T47D (cell line): Measurements from ENCODE around the gene COX18.
A peak's percentile ranks its signal among the peaks of the same experiment; 100 is the strongest.

ENCODE experiments used
- DNase-seq, 2 experiments: peaks; one replicate each; pipeline versions ENCODE4 v3.0.0 to v3.0.0-alpha.2; 2011 to 2012; ENCODE audit warnings: low read depth in 1 of 2, low spot score in 1 of 2
- JUND ChIP-seq: IDR thresholded peaks from 2 replicates; pipeline ENCODE4 v1.6.1; 2012; ENCODE audit warnings: low read depth
- in situ Hi-C: cut with HindIII; loops from 2 replicates; pipeline ENCODE4 v1.10.0; 2016; ENCODE audit warnings: low sequenced_read_pairs, low pct_unique_long_range_greater_than_20kb

COX18 gene

DNA sequence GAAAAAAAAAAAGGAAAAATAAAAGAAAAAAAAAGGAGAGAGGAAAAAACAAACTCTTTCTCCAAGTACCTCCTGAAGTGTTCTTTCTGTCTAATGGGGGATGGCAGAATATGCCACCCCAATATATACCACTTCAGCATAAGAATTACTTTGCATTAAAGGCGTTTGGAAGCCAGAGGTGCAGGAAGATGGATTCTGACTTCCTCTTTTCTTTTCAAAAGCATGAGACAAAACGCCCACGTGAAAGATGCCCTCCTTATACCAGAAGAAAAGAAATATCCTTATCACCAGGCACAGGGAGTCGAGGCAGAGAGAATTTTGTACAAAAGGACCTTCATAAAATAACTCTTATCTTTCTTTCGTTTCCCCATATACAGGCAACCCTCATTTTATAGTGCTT lies 40.9 kb downstream of the COX18 start:
- in situ Hi-C loops = no loop called here

DNA sequence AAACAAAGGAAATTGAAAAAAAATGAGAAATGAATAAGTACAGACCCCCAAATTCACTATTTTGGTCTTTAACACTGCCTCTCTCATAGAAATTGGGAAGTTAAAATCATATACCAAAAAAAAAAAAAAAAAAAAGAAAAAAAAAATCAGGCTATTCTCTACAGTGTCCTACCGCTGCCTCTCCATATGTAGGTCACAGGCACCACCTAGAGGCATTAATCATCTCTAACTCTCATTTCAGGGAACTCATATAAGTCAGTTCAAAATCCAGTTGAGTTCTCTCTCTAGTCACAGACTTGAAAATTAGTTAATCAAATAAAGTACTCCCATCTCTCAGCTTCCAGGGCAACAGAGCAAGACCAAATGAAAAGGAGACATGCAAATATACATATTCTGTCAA lies 47.9 kb downstream of the COX18 start:
- peak; percentile 23 to 55 for DNase-seq
- TF ChIP-seq JUND = no peak
- in situ Hi-C loops = no loop called here

More for the DNA sequence above, 40.9 kb downstream of the COX18 start:
- no peak for TF ChIP-seq JUND
- no peak for DNase-seq

DNA sequence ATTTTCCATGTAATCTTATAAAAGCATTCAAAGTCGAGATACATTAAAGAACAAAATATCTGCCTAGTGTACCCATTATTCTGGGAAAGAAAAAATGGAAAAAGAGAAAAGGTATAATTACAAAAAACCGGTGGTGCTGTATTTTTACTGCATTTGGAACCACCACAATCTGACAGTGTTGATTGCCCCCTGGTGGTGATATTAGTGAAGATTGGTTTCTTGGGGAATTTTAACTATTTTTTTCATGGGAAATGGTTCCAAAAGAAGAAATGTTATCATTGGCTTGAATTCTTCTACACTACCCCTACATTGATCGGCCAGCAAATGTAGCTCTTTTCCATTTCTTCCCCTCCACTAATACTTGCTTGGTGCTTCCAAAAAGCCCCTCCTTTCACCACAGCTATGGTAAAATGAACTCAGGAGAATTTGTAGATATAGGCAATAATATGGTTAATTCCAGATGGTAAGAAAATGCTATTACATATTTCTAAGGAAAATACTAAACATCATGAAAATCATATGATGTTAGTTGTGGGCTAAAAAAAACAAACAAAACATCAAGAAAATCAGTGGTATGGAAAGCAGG lies 50.0 kb downstream of the COX18 start:
- peak in 1 of 2 experiments; percentile 41 for DNase-seq
- in situ Hi-C loops = no loop called here
- TF ChIP-seq JUND = no peak

DNA sequence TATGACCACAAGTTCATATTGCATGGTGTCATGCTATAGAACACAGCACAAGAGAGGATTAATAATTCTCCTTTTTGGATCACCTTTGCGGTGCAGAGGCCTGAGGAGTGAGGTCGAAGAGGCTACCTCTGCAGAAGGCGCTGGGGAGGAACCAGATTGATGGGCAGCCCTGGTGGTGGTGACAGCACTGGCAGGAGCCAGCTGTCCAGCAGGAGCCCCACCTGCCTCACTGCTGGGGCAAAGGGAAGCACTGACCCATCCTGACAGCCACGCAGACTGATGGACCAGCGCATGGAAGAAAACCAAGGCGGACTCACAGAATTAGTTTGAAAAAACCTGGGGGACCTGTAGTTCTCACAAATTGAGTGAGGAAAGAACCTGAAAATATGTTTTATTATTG lies 50.9 kb downstream of the COX18 start:
- in situ Hi-C loops = no loop called here
- DNase-seq = no peak
- TF ChIP-seq JUND = no peak

DNA sequence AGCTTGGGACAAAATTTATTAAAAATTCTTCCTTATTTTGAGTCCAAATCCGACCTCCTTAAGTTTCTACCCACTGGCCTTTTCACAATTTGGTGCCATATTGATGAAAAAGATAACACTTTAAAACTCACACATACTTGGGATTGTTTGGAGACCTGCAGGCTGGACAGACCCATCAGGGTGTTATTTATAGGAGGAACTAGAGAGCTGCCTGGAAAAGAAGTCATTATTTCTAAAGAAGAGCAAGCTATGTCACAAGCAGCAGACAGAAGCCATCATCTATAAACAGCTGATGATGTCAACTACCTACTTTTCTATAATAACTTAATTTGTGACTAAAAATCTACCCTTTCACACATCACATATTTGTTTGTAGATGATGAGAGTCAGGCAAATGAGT lies 56.2 kb downstream of the COX18 start:
- in situ Hi-C loops = no loop called here
- no peak for DNase-seq
- no peak for TF ChIP-seq JUND

DNA sequence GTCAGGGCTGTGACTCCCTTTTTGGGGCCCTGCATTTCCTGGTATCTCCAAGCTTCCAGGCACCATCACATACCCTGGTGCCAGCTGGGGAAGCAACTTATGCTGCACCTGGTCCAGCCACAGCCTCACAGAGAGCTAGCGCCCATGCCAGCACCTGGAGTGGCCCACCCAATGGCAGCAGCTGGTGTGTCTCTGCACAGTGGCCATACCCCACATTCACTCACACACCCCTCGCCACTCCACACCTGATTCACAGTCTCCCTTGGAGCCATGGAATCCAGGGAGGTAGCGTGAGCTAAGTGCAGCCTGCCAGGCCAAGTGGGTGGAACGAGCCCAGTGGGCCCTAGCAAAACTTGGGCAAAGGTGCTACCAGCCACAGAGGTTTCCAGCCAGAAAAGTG lies 56.8 kb downstream of the COX18 start:
- in situ Hi-C loops = no loop called here
- DNase-seq = no peak
- no peak for TF ChIP-seq JUND

DNA sequence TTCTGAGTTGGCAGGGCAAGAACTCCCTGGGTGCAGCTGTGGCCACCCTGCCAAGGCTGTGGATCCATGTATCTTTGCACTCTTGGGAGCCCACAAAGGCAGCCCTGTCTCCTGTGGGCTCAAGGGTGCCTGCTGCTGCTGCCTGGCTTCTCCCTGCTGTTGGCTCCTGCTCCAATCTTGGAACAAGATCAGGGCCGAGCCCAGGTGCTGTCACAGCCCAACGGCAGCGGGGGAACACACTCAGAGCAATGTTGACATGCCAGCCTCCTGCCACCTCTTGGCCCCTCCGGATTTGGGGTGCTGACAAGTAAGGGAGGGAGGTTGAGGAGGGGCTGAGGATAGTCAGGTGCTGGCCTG lies 57.9 kb downstream of the COX18 start:
- DNase-seq = no peak
- TF ChIP-seq JUND = no peak
- in situ Hi-C loops = no loop called here

DNA sequence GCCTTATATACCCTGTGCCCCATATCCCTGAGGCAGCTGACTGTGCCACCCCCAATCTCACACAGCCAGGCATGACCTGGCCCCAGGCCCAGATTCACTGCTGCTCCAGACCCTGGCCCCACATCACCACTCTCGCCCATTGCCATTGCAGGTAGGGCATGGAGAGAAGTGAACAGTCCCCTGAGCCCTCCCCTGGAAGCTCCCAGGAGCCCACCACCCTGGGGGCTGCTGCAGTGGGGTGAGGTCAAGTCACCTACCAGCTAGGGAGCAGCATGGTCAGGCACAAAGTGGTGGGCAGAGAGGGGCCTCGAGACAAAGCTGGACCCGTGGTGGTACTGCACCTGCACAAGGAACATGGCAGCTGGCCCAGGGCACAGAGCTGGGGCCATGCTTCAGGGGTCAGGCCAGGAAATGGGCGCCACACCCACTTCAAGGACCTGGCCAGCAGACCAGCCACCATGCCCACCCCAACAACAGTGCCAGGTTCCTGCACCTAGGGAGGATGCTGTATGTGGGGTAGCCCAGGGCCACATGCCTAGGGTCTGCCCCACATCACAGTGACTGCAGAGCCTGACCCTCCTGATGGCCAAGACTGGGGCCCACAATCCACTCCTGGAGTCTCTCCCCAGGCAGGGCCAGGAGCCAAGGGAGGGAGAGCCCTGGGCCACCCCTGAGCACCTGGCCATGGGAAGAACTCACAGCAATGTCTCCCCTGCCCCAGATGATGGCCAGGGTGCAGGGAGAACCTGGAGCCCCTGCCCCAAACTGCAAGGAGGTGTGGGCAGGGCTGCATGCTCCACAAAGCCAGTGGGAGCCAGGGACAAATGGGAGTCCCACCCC lies 58.5 kb downstream of the COX18 start:
- no peak for TF ChIP-seq JUND
- no peak for DNase-seq
- in situ Hi-C loops = no loop called here

DNA sequence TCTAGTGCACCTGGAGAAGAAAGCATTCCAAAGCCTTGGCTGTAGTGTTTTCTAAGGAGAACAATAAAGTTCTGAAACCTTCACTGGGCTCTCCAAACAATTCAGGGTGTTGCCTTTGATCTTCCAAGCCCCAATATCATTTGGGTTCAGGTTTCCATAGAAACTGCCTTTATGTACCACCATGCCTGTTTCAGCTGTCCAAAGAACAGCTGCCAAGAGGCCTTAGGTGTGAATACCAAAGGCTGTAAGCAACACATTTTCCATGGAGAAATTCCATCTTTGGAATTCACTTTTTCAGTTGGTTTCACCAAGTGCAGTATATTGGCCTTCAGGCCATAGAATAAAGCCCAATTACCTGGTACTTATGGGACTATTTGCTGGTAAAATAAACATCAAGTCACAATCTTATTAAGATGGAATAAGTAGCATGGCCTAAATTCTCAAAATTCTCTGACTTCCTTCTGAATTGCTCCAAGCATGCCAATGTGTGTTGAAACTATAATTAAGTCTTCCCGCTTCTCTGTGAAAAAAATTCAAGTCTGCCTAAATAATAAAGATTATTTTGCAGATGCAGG lies 61.9 kb downstream of the COX18 start:
- TF ChIP-seq JUND = no peak
- no peak for DNase-seq
- in situ Hi-C loops = no loop called here

DNA sequence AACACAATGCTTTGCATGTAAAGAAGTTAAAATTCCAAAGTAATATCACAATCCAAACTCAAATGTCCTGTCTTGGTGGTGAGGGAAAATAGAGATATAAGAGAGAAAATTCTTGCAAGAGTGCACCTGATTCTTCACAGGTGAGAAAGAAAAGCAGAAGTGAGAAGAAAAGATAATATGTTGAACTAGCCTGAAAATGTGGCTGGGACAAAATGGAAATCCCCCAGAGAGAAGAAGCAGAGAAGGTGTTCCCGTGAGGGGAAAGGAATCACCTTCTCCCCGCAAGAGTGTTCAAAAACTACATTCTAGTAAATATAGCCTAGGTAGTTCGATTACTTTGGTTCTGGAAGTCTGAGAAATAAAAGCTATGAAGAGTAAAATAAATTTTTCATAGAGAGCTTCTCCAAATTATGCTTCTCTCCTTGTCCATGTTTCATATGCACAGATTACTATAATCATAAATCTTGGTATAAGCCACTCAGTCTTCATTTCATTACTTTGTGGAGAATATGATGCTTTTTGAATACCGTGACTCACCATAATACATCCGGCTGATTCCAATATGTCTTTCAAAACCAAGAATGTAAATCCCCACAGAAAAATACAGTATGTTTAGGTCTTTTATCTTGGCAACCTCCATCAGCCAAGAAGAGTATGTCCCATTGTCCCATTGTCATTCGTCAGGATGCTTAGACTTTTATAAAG lies 63.1 kb downstream of the COX18 start:
- in situ Hi-C loops = no loop called here
- TF ChIP-seq JUND = no peak
- DNase-seq = no peak

DNA sequence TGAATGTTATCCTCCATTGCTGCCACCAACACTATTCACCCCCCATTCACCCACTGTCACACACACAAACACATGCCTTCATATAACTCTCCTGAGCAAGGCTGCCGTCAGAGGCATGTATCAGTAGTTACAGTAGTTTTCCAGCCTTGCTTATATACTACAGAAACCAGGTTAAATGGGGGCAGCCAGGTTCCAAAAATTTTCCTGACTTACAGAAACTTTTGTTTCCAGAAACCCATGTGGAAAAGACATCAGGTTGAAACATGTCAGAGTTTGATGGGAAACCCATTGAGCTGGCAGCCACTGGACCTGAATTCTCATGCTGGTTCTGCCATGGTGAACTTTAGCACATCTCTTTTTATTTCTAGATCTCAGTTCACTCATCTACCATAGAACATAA lies 64.0 kb downstream of the COX18 start:
- in situ Hi-C loops = no loop called here
- TF ChIP-seq JUND = no peak
- no peak for DNase-seq
